ENCODE data around the gene EPB41L4A. TPM values are rescaled to one million over a fixed set of nuclear protein-coding genes. Genes with fewer than 3 reads are reported as not detected.

EPB41L4A gene
- total RNA-seq, 6 donors from 2014 or later, result 15.9 to 45.1 (median 28.1) TPM

GRCh38 chr5:112257005-112257404, 162.1 kb downstream of the EPB41L4A start:
- Histone ChIP-seq H3K27ac (no peak overlapping the region), H3K36me3 (peaks cover 0 to 5% (median 0%) of the 10 kb centered on the region in 4 donors), H3K4me1 (peaks cover 0 to 4% (median 0%) of the 10 kb centered on the region in 4 donors), H3K4me3 (no peak overlapping the region), H3K9me3 (no peaks in the 10 kb centered on the region), H3K27me3 (no peaks in the 10 kb centered on the region)
- ATAC-seq (ENCODE audit: low FRiP score in 2 of 2) (no peak), DNase-seq (no peak)
- TF ChIP-seq POLR2AphosphoS5 (IDR thresholded peaks at IDR 0.05) (no peak), POLR2A (IDR thresholded peaks at IDR 0.05) (no peak), EP300 (IDR thresholded peaks at IDR 0.05) (no peak), CTCF (IDR thresholded peaks at IDR 0.05) (no peak)

DNA sequence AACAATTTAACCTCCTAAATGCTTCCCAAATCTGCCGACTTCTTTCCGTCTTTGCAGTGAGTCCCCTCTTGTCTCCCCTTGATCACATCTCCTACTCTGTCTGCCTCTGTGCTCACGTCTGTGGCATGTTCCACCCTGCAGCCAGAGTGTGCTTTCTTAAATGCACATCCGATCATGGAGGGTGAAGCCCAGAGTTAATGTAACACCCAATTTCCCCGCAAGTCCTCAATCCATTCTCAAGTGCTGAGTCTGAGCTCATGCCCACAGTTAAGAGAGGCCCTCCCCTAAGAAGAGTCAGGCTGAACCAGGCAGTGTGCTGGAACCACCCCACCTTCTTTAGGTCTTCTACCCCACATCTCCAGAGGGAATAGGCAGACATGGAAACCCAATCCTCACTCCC, 164.8 kb downstream of the EPB41L4A start:
- DNase-seq (no peak), ATAC-seq (ENCODE audit: low FRiP score in 2 of 2) (peak in 1 of 2 donors; percentile 29)
- Histone ChIP-seq H3K4me1 (peaks cover 0 to 4% (median 0%) of the 10 kb centered on the region in 4 donors), H3K9me3 (no peaks in the 10 kb centered on the region), H3K27me3 (no peaks in the 10 kb centered on the region), H3K4me3 (no peak overlapping the region), H3K27ac (peak overlapping the region in 3 of 4 donors; percentile 11 to 23 (median 16)), H3K36me3 (no peaks in the 10 kb centered on the region)
- no peak for TF ChIP-seq EP300 (IDR thresholded peaks at IDR 0.05)
- TF ChIP-seq POLR2AphosphoS5 (IDR thresholded peaks at IDR 0.05), result no peak
- no peak for TF ChIP-seq CTCF (IDR thresholded peaks at IDR 0.05)
- no peak for TF ChIP-seq POLR2A (IDR thresholded peaks at IDR 0.05)
- 80 to 85% methylated on average over 5 of the region's 5 CpGs for WGBS, 2 donors

GRCh38 chr5:112253478-112254250, 165.4 kb downstream of the EPB41L4A start:
- no peak overlapping the region for H3K4me3 ChIP-seq
- TF ChIP-seq EP300 (IDR thresholded peaks at IDR 0.05) (peak in 1 of 4 donors; percentile 20), POLR2AphosphoS5 (IDR thresholded peaks at IDR 0.05) (peak; percentile 48 to 52), CTCF (IDR thresholded peaks at IDR 0.05) (no peak)
- no peaks in the 10 kb centered on the region for H3K36me3 ChIP-seq
- peak overlapping the region in 1 of 4 donors; percentile 23 for H3K27ac ChIP-seq
- no peaks in the 10 kb centered on the region for H3K27me3 ChIP-seq
- no peaks in the 10 kb centered on the region for H3K9me3 ChIP-seq
- DNase-seq, result no peak
- H3K4me1 ChIP-seq, result peaks cover 0 to 4% (median 0%) of the 10 kb centered on the region in 4 donors
- WGBS, 2 donors, result 61% methylated on average over 9 of the region's 9 CpGs
- peak in 1 of 2 donors; percentile 56 for ATAC-seq (ENCODE audit: low FRiP score in 2 of 2)

DNA sequence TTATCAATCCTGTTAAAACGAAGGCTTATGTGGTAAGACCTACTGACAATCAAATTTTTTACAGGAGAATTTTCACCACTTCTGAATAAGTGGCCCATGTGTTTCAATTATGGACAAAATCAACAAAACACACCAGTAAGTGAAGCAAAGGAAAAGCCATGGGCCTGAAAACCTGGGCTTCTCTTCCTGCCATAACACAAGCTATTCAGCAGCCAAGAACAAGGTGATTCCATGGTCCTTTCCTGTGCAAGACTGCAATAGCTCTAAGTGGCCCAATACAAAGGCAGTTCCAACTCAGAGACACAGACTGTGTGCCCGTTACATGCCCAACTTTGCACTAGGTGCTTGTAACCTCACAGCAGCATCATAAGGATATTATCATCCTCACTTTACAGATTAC, 168.5 kb downstream of the EPB41L4A start:
- Histone ChIP-seq H3K27me3 (no peaks in the 10 kb centered on the region), H3K27ac (no peak overlapping the region), H3K4me1 (no peaks in the 10 kb centered on the region), H3K36me3 (no peaks in the 10 kb centered on the region), H3K4me3 (no peak overlapping the region), H3K9me3 (no peaks in the 10 kb centered on the region)
- 87 to 91% methylated on average over 2 of the region's 2 CpGs for WGBS, 2 donors
- TF ChIP-seq POLR2AphosphoS5 (IDR thresholded peaks at IDR 0.05) (no peak), CTCF (IDR thresholded peaks at IDR 0.05) (no peak), EP300 (IDR thresholded peaks at IDR 0.05) (no peak), POLR2A (IDR thresholded peaks at IDR 0.05) (no peak)
- DNase-seq (no peak), ATAC-seq (ENCODE audit: low FRiP score in 2 of 2) (no peak)

DNA sequence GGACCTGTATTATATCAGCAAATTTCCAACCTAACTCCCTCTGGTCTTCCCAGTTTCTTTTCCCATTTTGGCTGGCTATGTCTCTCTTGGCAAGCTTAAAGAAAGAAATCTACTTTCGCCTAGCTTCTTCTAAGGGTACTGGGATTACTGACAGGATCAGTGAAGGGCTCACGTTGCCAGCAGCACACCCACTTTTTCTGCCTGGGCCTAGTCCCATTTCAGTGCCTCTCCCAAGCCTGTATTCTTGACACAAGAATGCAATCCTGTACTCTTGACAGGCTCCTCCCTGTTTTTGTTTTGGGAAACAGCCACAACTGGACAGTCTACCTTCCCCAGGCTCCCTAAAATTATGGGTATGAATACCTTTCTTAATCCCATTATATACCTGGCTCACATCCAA, 170.5 kb downstream of the EPB41L4A start:
- 73 to 80% methylated on average over 2 of the region's 2 CpGs for WGBS, 2 donors
- H3K4me1 ChIP-seq, result no peaks in the 10 kb centered on the region
- DNase-seq (no peak), ATAC-seq (ENCODE audit: low FRiP score in 2 of 2) (no peak)
- H3K4me3 ChIP-seq, result no peak overlapping the region
- peaks cover 0 to 5% (median 0%) of the 10 kb centered on the region in 4 donors for H3K36me3 ChIP-seq
- no peaks in the 10 kb centered on the region for H3K27me3 ChIP-seq
- TF ChIP-seq POLR2AphosphoS5 (IDR thresholded peaks at IDR 0.05) (no peak), POLR2A (IDR thresholded peaks at IDR 0.05) (no peak), CTCF (IDR thresholded peaks at IDR 0.05) (no peak), EP300 (IDR thresholded peaks at IDR 0.05) (no peak)
- H3K27ac ChIP-seq, result no peak overlapping the region
- H3K9me3 ChIP-seq, result no peaks in the 10 kb centered on the region
